Brain microvascular endothelial cell (primary cell): ENCODE results near the gene PDGFD.
A peak's percentile ranks its signal among the peaks of the same experiment; 100 is the strongest.

Source experiments
- DNase-seq: peaks from one replicate; pipeline ENCODE4 v3.0.0-alpha.2; 2020
- H3K27ac ChIP-seq: fragments of 250-450 bp; sonication (Bioruptor Pico); 2 replicates; pipeline ENCODE4 v1.5.1; 2020; ENCODE audit warnings: mild to moderate bottlenecking, moderate library complexity
- H3K27me3 ChIP-seq: fragments of 250-450 bp; sonication (Bioruptor Pico); replicated peaks from 2 replicates; pipeline ENCODE4 v1.5.1; 2020; ENCODE audit warnings: mild to moderate bottlenecking
- H3K36me3 ChIP-seq: fragments of 250-450 bp; sonication (Bioruptor Pico); replicated peaks from 2 replicates; pipeline ENCODE4 v1.5.1; 2020; ENCODE audit warnings: mild to moderate bottlenecking
- H3K4me3 ChIP-seq: 2 replicates; pipeline ENCODE4 v1.5.1; 2011; ENCODE audit warnings: low read depth, mild to moderate bottlenecking, control low read depth, low read length, moderate library complexity
- CTCF ChIP-seq: IDR thresholded peaks from 2 replicates; pipeline ENCODE4 v1.5.1; 2011; ENCODE audit warnings: low read depth, mild to moderate bottlenecking, moderate library complexity, low read length, control low read depth, inconsistent platforms; ENCODE audit errors: missing control alignments
- in situ Hi-C: cut with HindIII; loops from 2 replicates; pipeline ENCODE4 v1.10.0; 2017; ENCODE audit warnings: low sequenced_read_pairs, low pct_ligation_motif_present

The PDGFD gene

GRCh38 chr11:104005234-104005855, 158.6 kb downstream of the PDGFD start:
- in situ Hi-C loops, result no loop called here
- Histone ChIP-seq H3K27me3 (no peaks in the 10 kb centered on the region), H3K4me3 (no peak overlapping the region), H3K27ac (no peak overlapping the region), H3K36me3 (no peaks in the 10 kb centered on the region)
- TF ChIP-seq CTCF, result no peak
- no peak for DNase-seq

- H3K27ac ChIP-seq, result no peak overlapping the region
- H3K36me3 ChIP-seq, result no peaks in the 10 kb centered on the region
- in situ Hi-C loops, result no loop called here
- peak; percentile 42 for DNase-seq
- no peak overlapping the region for H3K4me3 ChIP-seq
- no peak for TF ChIP-seq CTCF
- no peaks in the 10 kb centered on the region for H3K27me3 ChIP-seq
These were observed 160.5 kb downstream of the PDGFD start for GRCh38 chr11:104003491-104003890.

GRCh38 chr11:104001561-104002056, 162.3 kb downstream of the PDGFD start:
- no peak overlapping the region for H3K4me3 ChIP-seq
- in situ Hi-C loops, result no loop called here
- H3K27me3 ChIP-seq, result no peaks in the 10 kb centered on the region
- peak; percentile 6 for DNase-seq
- H3K36me3 ChIP-seq, result no peaks in the 10 kb centered on the region
- TF ChIP-seq CTCF, result no peak
- no peak overlapping the region for H3K27ac ChIP-seq

GRCh38 chr11:104000798-104001197, 163.1 kb downstream of the PDGFD start:
- no peak for TF ChIP-seq CTCF
- Histone ChIP-seq H3K4me3 (no peak overlapping the region), H3K36me3 (no peaks in the 10 kb centered on the region), H3K27ac (no peak overlapping the region), H3K27me3 (no peaks in the 10 kb centered on the region)
- DNase-seq, result peak; percentile 40
- in situ Hi-C loops, result no loop called here

GRCh38 chr11:103998826-103999508, 165.0 kb downstream of the PDGFD start:
- Histone ChIP-seq H3K27ac (no peak overlapping the region), H3K36me3 (no peaks in the 10 kb centered on the region), H3K27me3 (no peaks in the 10 kb centered on the region), H3K4me3 (no peak overlapping the region)
- DNase-seq, result no peak
- TF ChIP-seq CTCF, result no peak
- in situ Hi-C loops, result no loop called here
